NT2/D1 (cell line): Measurements from ENCODE around the gene TBC1D17.

Source experiments
- DNase-seq: peaks from one replicate; pipeline ENCODE4 v3.0.0-alpha.2; 2011; ENCODE audit warnings: low read depth, low spot score
- H3K27me3 ChIP-seq: 2 replicates; pipeline ENCODE4 v1.6.0; 2011; ENCODE audit warnings: mild to moderate bottlenecking; ENCODE audit not compliant: insufficient read length, insufficient read depth
- H3K36me3 ChIP-seq: 2 replicates; pipeline ENCODE4 v1.6.1; 2011; ENCODE audit warnings: mild to moderate bottlenecking, low read length, mixed read lengths; ENCODE audit not compliant: insufficient read depth, insufficient read length
- H3K4me1 ChIP-seq: 2 replicates; pipeline ENCODE4 v1.5.1; 2011; ENCODE audit not compliant: insufficient read depth, insufficient read length
- H3K4me3 ChIP-seq: 2 replicates; pipeline ENCODE4 v1.5.1; 2011; ENCODE audit warnings: low read depth; ENCODE audit not compliant: insufficient read length
- H3K9ac ChIP-seq: 2 replicates; pipeline ENCODE4 v1.6.0; 2011; ENCODE audit warnings: low read depth; ENCODE audit not compliant: insufficient read length
- H3K9me3 ChIP-seq: 2 replicates; pipeline ENCODE4 v1.5.1; 2011; ENCODE audit warnings: mild to moderate bottlenecking, low read length; ENCODE audit not compliant: insufficient read depth
- SUZ12 ChIP-seq: IDR thresholded peaks from 2 replicates; pipeline ENCODE4 v1.6.1; 2011; ENCODE audit not compliant: insufficient read length, insufficient read depth; ENCODE audit errors: extremely low read depth
- YY1 ChIP-seq: IDR thresholded peaks from 2 replicates; pipeline ENCODE4 v1.6.1; 2011; ENCODE audit not compliant: insufficient read length, insufficient read depth
- ZNF274 ChIP-seq: IDR thresholded peaks from 2 replicates; pipeline ENCODE4 v1.6.1; 2011; ENCODE audit warnings: mild to moderate bottlenecking, low read depth, low read length

TBC1D17 gene

DNA sequence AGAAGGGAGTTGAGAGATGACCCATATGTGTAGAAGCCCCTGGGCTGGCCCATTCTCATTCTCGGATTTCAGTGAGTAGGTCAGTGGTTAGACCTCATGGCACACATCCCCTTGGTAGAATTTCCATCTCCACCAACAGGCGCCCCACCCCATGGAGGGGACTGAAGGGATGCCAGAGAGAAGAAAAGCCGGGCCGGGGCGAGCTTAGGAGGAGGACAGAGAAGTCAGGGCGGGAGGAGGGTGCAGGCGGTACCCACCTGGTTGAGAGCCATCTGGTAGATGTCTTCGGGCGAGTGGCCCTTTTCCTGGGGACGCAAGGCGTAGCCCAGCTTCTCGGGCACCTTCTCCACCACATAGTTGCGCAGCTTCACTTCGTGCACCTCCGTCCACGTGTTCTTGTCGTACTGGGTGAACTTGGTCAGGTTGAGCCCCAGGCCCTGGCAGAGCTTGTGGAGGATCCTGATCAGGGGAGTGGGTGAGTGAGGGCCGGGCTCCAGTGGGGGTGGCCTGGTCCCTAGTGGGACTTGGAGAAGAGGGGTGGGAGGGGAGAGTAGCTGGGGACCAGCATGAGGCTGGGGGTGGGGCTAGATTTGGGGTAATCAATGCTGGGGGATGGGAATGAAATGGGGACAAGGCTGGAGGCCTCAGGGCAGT, 16.6 kb downstream of the TBC1D17 start:
- Histone ChIP-seq H3K4me1 (peaks cover 24% of the 10 kb centered on the region), H3K36me3 (peaks cover 6% of the 10 kb centered on the region), H3K9ac (no peak overlapping the region), H3K9me3 (peaks cover 8% of the 10 kb centered on the region; the same call in 1 of the 2 replicates), H3K4me3 (no peak overlapping the region), H3K27me3 (no peaks in the 10 kb centered on the region)
- DNase-seq: no peak
- TF ChIP-seq YY1 (no peak), SUZ12 (no peak), ZNF274 (no peak)

DNA sequence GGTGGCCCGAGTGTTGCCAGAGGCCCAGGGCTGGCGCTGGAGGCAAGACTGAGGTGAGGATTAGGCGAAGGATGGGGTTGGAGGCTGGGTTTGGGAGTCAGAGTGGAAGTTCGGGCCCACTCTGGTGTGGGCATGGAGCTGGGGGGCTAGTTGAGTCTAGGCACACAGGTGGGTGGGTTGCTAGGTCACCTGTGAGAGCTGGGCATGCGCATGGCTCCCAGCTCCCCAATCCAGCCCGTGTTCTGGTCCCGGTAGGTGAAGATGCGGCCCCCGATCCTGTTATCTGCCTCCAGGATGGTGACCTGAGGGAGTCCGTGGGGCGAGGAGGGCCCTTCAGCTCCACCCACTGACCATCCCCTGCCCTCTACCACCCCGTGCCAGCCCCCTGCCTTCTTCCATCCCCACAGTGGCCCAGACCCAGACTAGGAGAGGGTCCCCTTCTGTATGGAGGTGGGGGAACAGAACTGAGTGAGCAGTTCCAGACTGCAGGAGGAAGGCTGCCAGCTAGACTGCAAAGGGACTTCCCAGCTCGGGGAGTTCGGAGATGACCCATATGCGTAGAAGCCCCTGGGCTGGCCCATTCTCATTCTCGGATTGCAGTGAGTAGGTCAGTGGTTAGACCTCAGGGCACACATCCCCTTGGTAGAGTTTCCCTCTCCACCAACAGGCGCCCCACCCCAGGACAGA, 17.5 kb downstream of the TBC1D17 start:
- Histone ChIP-seq H3K4me1 (peaks cover 22% of the 10 kb centered on the region), H3K4me3 (no peak overlapping the region), H3K27me3 (no peaks in the 10 kb centered on the region), H3K9me3 (no peaks in the 10 kb centered on the region), H3K9ac (no peak overlapping the region), H3K36me3 (no peaks in the 10 kb centered on the region)
- no peak for DNase-seq
- TF ChIP-seq SUZ12 (no peak), YY1 (no peak), ZNF274 (no peak)

GRCh38 chr19:49895566-49896297, 18.2 kb downstream of the TBC1D17 start:
- Histone ChIP-seq H3K9me3 (no peaks in the 10 kb centered on the region), H3K4me3 (no peak overlapping the region), H3K27me3 (no peaks in the 10 kb centered on the region), H3K36me3 (no peaks in the 10 kb centered on the region), H3K9ac (no peak overlapping the region), H3K4me1 (peaks cover 22% of the 10 kb centered on the region)
- DNase-seq: no peak
- TF ChIP-seq SUZ12 (no peak), YY1 (no peak), ZNF274 (no peak)

GRCh38 chr19:49896863-49897621, 19.5 kb downstream of the TBC1D17 start, which contains the start of gene IL4I1:
Gene IL4I1 (minus strand): TSS chr19:49896887. CDS start chr19:49896160, 727 bp downstream.
- peaks cover 14% of the 10 kb centered on the region for H3K4me1 ChIP-seq
- no peaks in the 10 kb centered on the region for H3K27me3 ChIP-seq
- no peaks in the 10 kb centered on the region for H3K9me3 ChIP-seq
- H3K36me3 ChIP-seq: no peaks in the 10 kb centered on the region
- H3K9ac ChIP-seq: no peak within 1 kb of the TSS
- TF ChIP-seq ZNF274: no peak
- no peak for TF ChIP-seq YY1
- TF ChIP-seq SUZ12: no peak
- no peak within 1 kb of the TSS for H3K4me3 ChIP-seq
- no peak for DNase-seq

DNA sequence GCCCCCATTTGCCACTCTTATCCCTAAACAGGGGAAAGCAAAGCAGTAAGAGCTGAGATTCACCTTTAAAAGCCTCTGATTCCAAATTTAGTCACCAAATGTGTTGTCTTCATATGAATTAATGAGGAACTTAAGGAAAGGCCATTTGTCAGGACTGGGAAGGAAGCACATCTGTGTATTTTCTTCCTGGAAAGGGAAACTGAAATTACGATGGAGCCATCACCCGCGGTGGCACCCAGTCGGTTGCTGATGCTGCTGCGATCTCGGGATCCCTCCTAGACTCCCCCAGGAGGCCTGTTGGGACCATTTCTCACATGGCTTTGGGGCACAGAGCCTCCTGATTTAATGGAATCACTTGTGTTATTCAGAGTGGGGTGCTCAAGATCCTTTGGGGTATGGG, 26.6 kb downstream of the TBC1D17 start:
- Histone ChIP-seq H3K4me3 (no peak overlapping the region), H3K36me3 (peaks cover 28% of the 10 kb centered on the region), H3K4me1 (peaks cover 13% of the 10 kb centered on the region), H3K9me3 (no peaks in the 10 kb centered on the region), H3K9ac (no peak overlapping the region), H3K27me3 (no peaks in the 10 kb centered on the region)
- DNase-seq: no peak
- TF ChIP-seq YY1 (no peak), SUZ12 (no peak), ZNF274 (no peak)

DNA sequence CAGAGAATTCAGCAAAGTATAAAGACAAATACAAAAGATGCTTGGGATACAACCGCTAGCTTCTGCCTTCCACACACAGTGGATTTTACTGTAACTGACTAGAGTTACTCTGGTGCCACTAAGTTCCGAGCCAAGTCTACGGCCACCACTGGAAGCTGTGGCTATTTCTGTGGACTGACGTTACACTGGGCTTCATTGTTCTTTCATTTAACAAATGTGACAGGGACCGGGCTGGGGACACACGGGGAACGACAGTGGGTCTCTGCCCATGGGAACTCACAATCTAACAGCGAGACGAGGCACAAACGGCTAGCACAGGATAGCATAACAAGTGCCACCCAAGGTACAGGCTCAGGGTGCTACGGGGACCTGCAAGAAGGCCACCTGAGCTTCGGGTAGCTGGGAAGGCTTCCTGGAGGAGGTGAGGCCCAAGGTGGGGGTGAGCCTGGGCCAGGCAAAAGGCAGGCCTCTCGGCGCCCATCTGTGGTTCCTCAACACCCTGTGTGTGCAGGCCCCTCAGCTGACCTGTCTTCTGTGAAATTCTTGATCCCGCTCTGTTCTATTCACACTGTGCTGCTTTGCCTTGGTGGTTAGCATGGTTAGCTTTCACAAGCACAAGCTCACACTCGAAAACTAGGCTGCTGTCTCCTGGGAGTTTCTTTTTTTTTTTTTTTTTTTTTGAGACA, 29.5 kb downstream of the TBC1D17 start:
- Histone ChIP-seq H3K4me1 (peaks cover 16% of the 10 kb centered on the region), H3K9me3 (no peaks in the 10 kb centered on the region), H3K9ac (no peak overlapping the region), H3K4me3 (no peak overlapping the region), H3K27me3 (no peaks in the 10 kb centered on the region), H3K36me3 (peaks cover 52% of the 10 kb centered on the region)
- DNase-seq: no peak
- no peak for TF ChIP-seq ZNF274
- TF ChIP-seq SUZ12: no peak
- TF ChIP-seq YY1: no peak
